DND-41 (cell line): Measurements from ENCODE around the gene HOXD12.

Experiments
- ATAC-seq: fragments of 200-7000 bp; cut with Tn5 transposase; 3 replicates; pipeline ENCODE4 v1.9.1; 2021; ENCODE audit warnings: low read depth; ENCODE audit not compliant: insufficient read depth
- DNase-seq: peaks from one replicate; pipeline ENCODE4 v3.0.0-alpha.2; 2020
- H2AFZ ChIP-seq: 2 replicates; pipeline ENCODE4 v1.6.0; 2012; ENCODE audit warnings: low read depth, low read length
- H3K27ac ChIP-seq: 2 replicates; pipeline ENCODE4 v1.5.1; 2012; ENCODE audit warnings: low read length, inconsistent platforms
- H3K27me3 ChIP-seq: fragments of 200-600 bp; sonication (generic); 2 replicates; pipeline ENCODE4 v1.6.0; 2012; ENCODE audit warnings: low read length, mild to moderate bottlenecking, inconsistent platforms; ENCODE audit not compliant: insufficient read depth, poor library complexity
- H3K36me3 ChIP-seq: 2 replicates; pipeline ENCODE4 v1.5.1; 2012; ENCODE audit warnings: low read length, inconsistent platforms; ENCODE audit not compliant: insufficient read depth
- H3K4me1 ChIP-seq: 2 replicates; pipeline ENCODE4 v1.5.1; 2012; ENCODE audit warnings: mild to moderate bottlenecking, low read length; ENCODE audit not compliant: insufficient read depth
- H3K4me2 ChIP-seq: 2 replicates; pipeline ENCODE4 v1.6.0; 2012; ENCODE audit warnings: mild to moderate bottlenecking, moderate library complexity, low read length, inconsistent platforms; ENCODE audit not compliant: insufficient read depth
- H3K4me3 ChIP-seq, 2 experiments: fragments of 200-600 bp in 1 of 2; shearing (Covaris generic) in 1 of 2; 2 replicates each; pipeline ENCODE4 v1.5.1; 2012 to 2016; ENCODE audit warnings: inconsistent platforms in 2 of 2, low read length in 2 of 2, mild to moderate bottlenecking in 2 of 2, low read depth in 1 of 2, moderate library complexity in 1 of 2
- H3K79me2 ChIP-seq: 2 replicates; pipeline ENCODE4 v1.6.0; 2012; ENCODE audit warnings: low read length, inconsistent platforms; ENCODE audit not compliant: insufficient read depth
- H3K9ac ChIP-seq: 2 replicates; pipeline ENCODE4 v1.6.0; 2012; ENCODE audit warnings: low read depth, mild to moderate bottlenecking, inconsistent platforms, low read length, moderate library complexity
- H3K9me3 ChIP-seq: 2 replicates; pipeline ENCODE4 v1.5.1; 2012; ENCODE audit warnings: low read length, moderate library complexity, mild to moderate bottlenecking, inconsistent platforms; ENCODE audit not compliant: insufficient read depth, severe bottlenecking
- H4K20me1 ChIP-seq: 2 replicates; pipeline ENCODE4 v1.6.0; 2012; ENCODE audit warnings: low read length; ENCODE audit not compliant: insufficient read depth
- CTCF ChIP-seq: IDR thresholded peaks from 2 replicates; pipeline ENCODE4 v1.5.1; 2012; ENCODE audit warnings: borderline replicate concordance, low read length, moderate library complexity, mild to moderate bottlenecking; ENCODE audit not compliant: poor library complexity, severe bottlenecking; ENCODE audit errors: extremely low read depth
- EZH2 ChIP-seq: IDR thresholded peaks from 3 replicates; pipeline ENCODE4 v1.6.1; 2012; ENCODE audit warnings: borderline replicate concordance, low read depth, mild to moderate bottlenecking, moderate library complexity, low read length, inconsistent platforms; ENCODE audit not compliant: severe bottlenecking

HOXD12 gene

GRCh38 chr2:176089843-176090395 lies 9.7 kb upstream of the HOXD12 start:
- DNase-seq (no peak), ATAC-seq (no peak)
- H3K27me3 ChIP-seq, result no peaks in the 10 kb centered on the region
- no peak overlapping the region for H2AFZ ChIP-seq
- peaks cover 19% of the 10 kb centered on the region for H3K79me2 ChIP-seq
- TF ChIP-seq CTCF (no peak), EZH2 (no peak)
- H3K4me1 ChIP-seq, result peaks cover 28% of the 10 kb centered on the region
- no peaks in the 10 kb centered on the region for H3K36me3 ChIP-seq
- H4K20me1 ChIP-seq, result no peaks in the 10 kb centered on the region
- H3K4me3 ChIP-seq, result no peak overlapping the region
- no peak overlapping the region for H3K9ac ChIP-seq
- no peak overlapping the region for H3K4me2 ChIP-seq
- H3K9me3 ChIP-seq, result no peaks in the 10 kb centered on the region
- no peak overlapping the region for H3K27ac ChIP-seq

- ATAC-seq, result no peak
- H3K4me3 ChIP-seq, result no peak overlapping the region
- no peak overlapping the region for H3K9ac ChIP-seq
- no peak overlapping the region for H2AFZ ChIP-seq
- TF ChIP-seq CTCF (no peak), EZH2 (no peak)
- no peaks in the 10 kb centered on the region for H4K20me1 ChIP-seq
- H3K4me2 ChIP-seq, result no peak overlapping the region
- H3K27me3 ChIP-seq, result no peaks in the 10 kb centered on the region
- H3K36me3 ChIP-seq, result no peaks in the 10 kb centered on the region
- no peak for DNase-seq
- peaks cover 26% of the 10 kb centered on the region for H3K79me2 ChIP-seq
- no peaks in the 10 kb centered on the region for H3K9me3 ChIP-seq
- peaks cover 37% of the 10 kb centered on the region for H3K4me1 ChIP-seq
- H3K27ac ChIP-seq, result no peak overlapping the region
Measured at GRCh38 chr2:176090862-176091261, 8.7 kb upstream of the HOXD12 start.

- peaks cover 26% of the 10 kb centered on the region for H3K79me2 ChIP-seq
- no peaks in the 10 kb centered on the region for H3K36me3 ChIP-seq
- DNase-seq (no peak), ATAC-seq (no peak)
- H3K27me3 ChIP-seq, result no peaks in the 10 kb centered on the region
- H3K27ac ChIP-seq, result no peak overlapping the region
- H3K4me1 ChIP-seq, result peaks cover 37% of the 10 kb centered on the region
- H4K20me1 ChIP-seq, result no peaks in the 10 kb centered on the region
- no peak overlapping the region for H3K9ac ChIP-seq
- H2AFZ ChIP-seq, result no peak overlapping the region
- TF ChIP-seq EZH2 (no peak), CTCF (no peak)
- no peak overlapping the region for H3K4me2 ChIP-seq
- no peak overlapping the region for H3K4me3 ChIP-seq
- no peaks in the 10 kb centered on the region for H3K9me3 ChIP-seq
Measured at GRCh38 chr2:176091329-176092258, 8.0 kb upstream of the HOXD12 start.
